HepG2 (cell line): ENCODE results near the gene DRAP1. TPM values are rescaled to one million over a fixed set of nuclear protein-coding genes. Genes with fewer than 3 reads are reported as not detected.
A peak's percentile ranks its signal among the peaks of the same experiment; 100 is the strongest.

Experiments used
- CHCHD3 ChIP-seq: sonication (generic); formaldehyde crosslinking; IDR thresholded peaks from 2 replicates; pipeline ENCODE4 v1.8.0; 2022; ENCODE audit warnings: mild to moderate bottlenecking, missing genetic modification reagents, moderate library complexity
- KDM3A ChIP-seq: IDR thresholded peaks from 2 replicates; pipeline ENCODE4 v1.6.1; 2018; ENCODE audit warnings: low read depth, missing compliant biosample characterization
- NRL ChIP-seq: sonication (generic); formaldehyde crosslinking; IDR thresholded peaks from 2 replicates; pipeline ENCODE4 v1.5.0; 2020; ENCODE audit warnings: missing genetic modification reagents, mild to moderate bottlenecking, moderate library complexity, borderline replicate concordance
- RBFOX2 ChIP-seq: fragments of 200-400 bp; formaldehyde crosslinking; IDR thresholded peaks from 2 replicates; pipeline ENCODE4 v1.6.1; 2017; ENCODE audit warnings: low read depth, mild to moderate bottlenecking, low read length
- RNF2 ChIP-seq: fragments of 450-650 bp; conservative IDR thresholded peaks from 2 replicates; pipeline ENCODE4 v1.6.1; 2016; ENCODE audit warnings: low read depth
- ZFX ChIP-seq: sonication (generic); formaldehyde crosslinking; IDR thresholded peaks from 2 replicates; pipeline ENCODE4 v1.4.0; 2020; ENCODE audit warnings: mild to moderate bottlenecking, low read depth, missing genetic modification reagents, moderate library complexity
- ZFY ChIP-seq: sonication (generic); formaldehyde crosslinking; IDR thresholded peaks from 2 replicates; pipeline ENCODE4 v1.4.0; 2020; ENCODE audit warnings: missing genetic modification reagents
- ZNF263 ChIP-seq: sonication (generic); formaldehyde crosslinking; IDR thresholded peaks from 2 replicates; pipeline ENCODE4 v1.4.0; 2020; ENCODE audit warnings: missing genetic modification reagents
- ZNF441 ChIP-seq: sonication (generic); formaldehyde crosslinking; IDR thresholded peaks from 2 replicates; pipeline ENCODE4 v1.7.0; 2021; ENCODE audit warnings: missing genetic modification reagents, borderline replicate concordance
- ZNF768 ChIP-seq: sonication (generic); formaldehyde crosslinking; IDR thresholded peaks from 2 replicates; pipeline ENCODE4 v1.4.0; 2020; ENCODE audit warnings: missing genetic modification reagents
- ZNF883 ChIP-seq: sonication (generic); formaldehyde crosslinking; IDR thresholded peaks from 2 replicates; pipeline ENCODE4 v1.5.1; 2020; ENCODE audit warnings: mild to moderate bottlenecking, missing genetic modification reagents; ENCODE audit errors: not compliant biosample characterization
- ZSCAN30 ChIP-seq: sonication (generic); formaldehyde crosslinking; IDR thresholded peaks from 2 replicates; pipeline ENCODE4 v1.5.0; 2020; ENCODE audit warnings: mild to moderate bottlenecking, missing genetic modification reagents
- polyA plus RNA-seq, 8 experiments: library from polyadenylated mRNA; depleted of rRNA in 3 of 8; stranded (reverse) in 7 of 8; unstranded in 1 of 8; fragments of >200 nt; fragmentation: Illumina TruSeq in 4 of 8; extraction: Trizol in 4 of 8; gene quantifications; 2 replicates each; pipeline versions ENCODE4 v1.2.1 to v1.2.3, GENCODE V29; 2011 to 2016; ENCODE audit warnings: low read depth in 4 of 8, missing spikeins in 1 of 8, mixed read lengths in 1 of 8; ENCODE audit not compliant: insufficient read depth in 1 of 8
- total RNA-seq, 5 experiments: library from RNA; depleted of rRNA; stranded (reverse); fragments of >200 nt; fragmentation: Illumina TruSeq; extraction: Trizol; gene quantifications; 2 replicates each; pipeline ENCODE4 v1.2.3, GENCODE V29; 2016; ENCODE audit warnings: low read depth in 1 of 5
- TF ChIP-seq, protein P1 (sequence below): sonication (generic); formaldehyde crosslinking; IDR thresholded peaks from 2 replicates; pipeline ENCODE4 v1.5.1; 2020; ENCODE audit warnings: missing genetic modification reagents, mild to moderate bottlenecking, borderline replicate concordance
- TF ChIP-seq, protein P2 (sequence below): sonication (generic); formaldehyde crosslinking; IDR thresholded peaks from 2 replicates; pipeline ENCODE4 v1.4.0; 2020; ENCODE audit warnings: missing genetic modification reagents
- TF ChIP-seq, protein P3 (sequence below): sonication (generic); formaldehyde crosslinking; IDR thresholded peaks from 2 replicates; pipeline ENCODE4 v1.4.0; 2020; ENCODE audit warnings: mild to moderate bottlenecking, missing genetic modification reagents
- TF ChIP-seq, protein P4 (sequence below): sonication (generic); formaldehyde crosslinking; IDR thresholded peaks from 2 replicates; pipeline ENCODE4 v1.4.0; 2020; ENCODE audit warnings: missing genetic modification reagents, borderline replicate concordance

The DRAP1 gene
- total and polyA plus RNA-seq, 2 of the 13 experiments (the other 11 are each of a cell fraction or from before 2014, with no cell fraction given), result 46.8 to 52.3 TPM

DNA sequence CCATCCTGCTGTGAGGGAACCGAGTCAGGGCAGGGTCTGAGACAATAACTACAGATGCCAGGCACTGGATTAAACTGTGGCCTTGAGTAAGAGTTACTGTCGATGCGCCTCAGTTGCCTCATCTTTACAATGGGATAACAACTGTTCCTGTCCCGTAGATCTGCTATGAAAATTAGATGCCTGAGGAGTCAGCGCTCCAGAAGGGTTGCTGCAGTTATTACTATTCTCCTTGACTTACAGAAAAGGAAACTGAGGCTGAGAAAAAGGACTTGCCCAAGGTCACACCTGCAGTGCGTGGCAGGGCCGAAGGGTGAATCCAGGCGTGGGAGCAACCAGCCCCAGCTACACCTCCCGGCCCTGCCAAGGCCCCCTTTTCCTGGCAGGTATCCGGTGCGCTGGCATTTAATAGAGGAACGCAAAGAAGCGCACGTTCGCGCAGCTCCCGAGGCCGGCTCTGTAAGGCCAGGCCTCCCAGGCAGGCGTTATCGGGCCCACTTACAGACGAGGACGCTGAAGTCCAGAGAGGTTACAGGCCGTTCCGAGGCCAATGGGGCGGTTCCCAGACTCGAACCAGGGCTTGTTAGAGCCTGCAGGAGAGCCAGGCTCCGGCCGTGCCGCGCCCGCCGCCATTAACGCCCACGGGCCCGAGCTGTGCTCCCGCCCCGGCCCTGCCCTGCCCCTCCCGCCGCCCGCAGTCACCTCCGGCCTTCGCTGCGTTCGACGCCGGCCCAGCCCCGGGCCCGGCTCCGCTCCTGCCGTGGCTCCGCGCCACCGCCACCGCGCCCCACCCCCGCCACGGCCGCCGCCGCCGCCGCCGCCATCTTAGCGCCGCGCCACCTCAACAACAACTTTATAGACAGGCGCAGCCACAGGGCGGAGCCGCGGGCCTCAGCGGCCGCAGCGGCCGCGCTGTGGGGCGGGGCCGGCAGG is 750 bp upstream of the DRAP1 start, which contains the start of gene C11orf68 (continued):
- 0 out of 2 replicates have a peak, but pooled peaks have one; percentile 9 for TF ChIP-seq ZNF263 (CRISPR knock-in tag)
- TF ChIP-seq ZFX (CRISPR knock-in tag), result peak; percentile 19
- TF ChIP-seq ZFY (CRISPR knock-in tag), result peak; percentile 38; the same call in 1 of the 2 replicates
- TF ChIP-seq, protein P1, sequence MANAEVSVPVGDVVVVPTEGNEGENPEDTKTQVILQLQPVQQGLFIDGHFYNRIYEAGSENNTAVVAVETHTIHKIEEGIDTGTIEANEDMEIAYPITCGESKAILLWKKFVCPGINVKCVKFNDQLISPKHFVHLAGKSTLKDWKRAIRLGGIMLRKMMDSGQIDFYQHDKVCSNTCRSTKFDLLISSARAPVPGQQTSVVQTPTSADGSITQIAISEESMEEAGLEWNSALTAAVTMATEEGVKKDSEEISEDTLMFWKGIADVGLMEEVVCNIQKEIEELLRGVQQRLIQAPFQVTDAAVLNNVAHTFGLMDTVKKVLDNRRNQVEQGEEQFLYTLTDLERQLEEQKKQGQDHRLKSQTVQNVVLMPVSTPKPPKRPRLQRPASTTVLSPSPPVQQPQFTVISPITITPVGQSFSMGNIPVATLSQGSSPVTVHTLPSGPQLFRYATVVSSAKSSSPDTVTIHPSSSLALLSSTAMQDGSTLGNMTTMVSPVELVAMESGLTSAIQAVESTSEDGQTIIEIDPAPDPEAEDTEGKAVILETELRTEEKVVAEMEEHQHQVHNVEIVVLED (CRISPR knock-in tag), result no peak; the same call in 1 of the 2 replicates
- no peak for TF ChIP-seq RNF2
- peak; percentile 10; the same call in 1 of the 2 replicates for TF ChIP-seq ZSCAN30
- TF ChIP-seq, protein P2, sequence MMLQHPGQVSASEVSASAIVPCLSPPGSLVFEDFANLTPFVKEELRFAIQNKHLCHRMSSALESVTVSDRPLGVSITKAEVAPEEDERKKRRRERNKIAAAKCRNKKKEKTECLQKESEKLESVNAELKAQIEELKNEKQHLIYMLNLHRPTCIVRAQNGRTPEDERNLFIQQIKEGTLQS, result no peak
- TF ChIP-seq ZNF883 (CRISPR knock-in tag), result peak; percentile 8
- TF ChIP-seq RBFOX2, result peak; percentile 85
- peak; percentile 47 for TF ChIP-seq NRL (CRISPR knock-in tag)
- TF ChIP-seq, protein P3, sequence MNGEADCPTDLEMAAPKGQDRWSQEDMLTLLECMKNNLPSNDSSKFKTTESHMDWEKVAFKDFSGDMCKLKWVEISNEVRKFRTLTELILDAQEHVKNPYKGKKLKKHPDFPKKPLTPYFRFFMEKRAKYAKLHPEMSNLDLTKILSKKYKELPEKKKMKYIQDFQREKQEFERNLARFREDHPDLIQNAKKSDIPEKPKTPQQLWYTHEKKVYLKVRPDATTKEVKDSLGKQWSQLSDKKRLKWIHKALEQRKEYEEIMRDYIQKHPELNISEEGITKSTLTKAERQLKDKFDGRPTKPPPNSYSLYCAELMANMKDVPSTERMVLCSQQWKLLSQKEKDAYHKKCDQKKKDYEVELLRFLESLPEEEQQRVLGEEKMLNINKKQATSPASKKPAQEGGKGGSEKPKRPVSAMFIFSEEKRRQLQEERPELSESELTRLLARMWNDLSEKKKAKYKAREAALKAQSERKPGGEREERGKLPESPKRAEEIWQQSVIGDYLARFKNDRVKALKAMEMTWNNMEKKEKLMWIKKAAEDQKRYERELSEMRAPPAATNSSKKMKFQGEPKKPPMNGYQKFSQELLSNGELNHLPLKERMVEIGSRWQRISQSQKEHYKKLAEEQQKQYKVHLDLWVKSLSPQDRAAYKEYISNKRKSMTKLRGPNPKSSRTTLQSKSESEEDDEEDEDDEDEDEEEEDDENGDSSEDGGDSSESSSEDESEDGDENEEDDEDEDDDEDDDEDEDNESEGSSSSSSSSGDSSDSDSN, result peak; percentile 14; the same call in 1 of the 2 replicates
- TF ChIP-seq, protein P4, sequence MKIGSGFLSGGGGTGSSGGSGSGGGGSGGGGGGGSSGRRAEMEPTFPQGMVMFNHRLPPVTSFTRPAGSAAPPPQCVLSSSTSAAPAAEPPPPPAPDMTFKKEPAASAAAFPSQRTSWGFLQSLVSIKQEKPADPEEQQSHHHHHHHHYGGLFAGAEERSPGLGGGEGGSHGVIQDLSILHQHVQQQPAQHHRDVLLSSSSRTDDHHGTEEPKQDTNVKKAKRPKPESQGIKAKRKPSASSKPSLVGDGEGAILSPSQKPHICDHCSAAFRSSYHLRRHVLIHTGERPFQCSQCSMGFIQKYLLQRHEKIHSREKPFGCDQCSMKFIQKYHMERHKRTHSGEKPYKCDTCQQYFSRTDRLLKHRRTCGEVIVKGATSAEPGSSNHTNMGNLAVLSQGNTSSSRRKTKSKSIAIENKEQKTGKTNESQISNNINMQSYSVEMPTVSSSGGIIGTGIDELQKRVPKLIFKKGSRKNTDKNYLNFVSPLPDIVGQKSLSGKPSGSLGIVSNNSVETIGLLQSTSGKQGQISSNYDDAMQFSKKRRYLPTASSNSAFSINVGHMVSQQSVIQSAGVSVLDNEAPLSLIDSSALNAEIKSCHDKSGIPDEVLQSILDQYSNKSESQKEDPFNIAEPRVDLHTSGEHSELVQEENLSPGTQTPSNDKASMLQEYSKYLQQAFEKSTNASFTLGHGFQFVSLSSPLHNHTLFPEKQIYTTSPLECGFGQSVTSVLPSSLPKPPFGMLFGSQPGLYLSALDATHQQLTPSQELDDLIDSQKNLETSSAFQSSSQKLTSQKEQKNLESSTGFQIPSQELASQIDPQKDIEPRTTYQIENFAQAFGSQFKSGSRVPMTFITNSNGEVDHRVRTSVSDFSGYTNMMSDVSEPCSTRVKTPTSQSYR (CRISPR knock-in tag), result no peak
- TF ChIP-seq ZNF768 (CRISPR knock-in tag), result 0 out of 2 replicates have a peak, but pooled peaks have one; percentile 21
- 0 out of 2 replicates have a peak, but pooled peaks have one; percentile 9 for TF ChIP-seq ZNF441 (CRISPR knock-in tag)
- TF ChIP-seq KDM3A (CRISPR knock-in tag), result 0 out of 2 replicates have a peak, but pooled peaks have one; percentile 15
- TF ChIP-seq CHCHD3 (CRISPR knock-in tag), result no peak
